HepG2 (cell line): ENCODE data around the gene SLC24A4.

ENCODE experiments used
- EP300 ChIP-seq, 3 experiments: sonication (generic) in 1 of 3; formaldehyde crosslinking in 1 of 3; IDR thresholded peaks; 2 replicates each; pipeline versions ENCODE4 v1.5.1 to v1.6.1; 2011 to 2020; ENCODE audit warnings: low read depth in 2 of 3, low read length in 2 of 3, borderline replicate concordance in 1 of 3, improper control_type of control experiment in 1 of 3, mild to moderate bottlenecking in 1 of 3, missing genetic modification reagents in 1 of 3, moderate library complexity in 1 of 3
- TARDBP ChIP-seq: sonication (generic); formaldehyde crosslinking; IDR thresholded peaks from 2 replicates; pipeline ENCODE4 v1.8.0; 2022; ENCODE audit warnings: mild to moderate bottlenecking, missing genetic modification reagents
- ZBTB7B ChIP-seq: sonication (generic); formaldehyde crosslinking; IDR thresholded peaks from 2 replicates; pipeline ENCODE4 v1.4.0; 2020; ENCODE audit warnings: missing genetic modification reagents
- ZNF30 ChIP-seq: sonication (generic); formaldehyde crosslinking; IDR thresholded peaks from 2 replicates; pipeline ENCODE4 v1.5.0; 2020; ENCODE audit warnings: mild to moderate bottlenecking, missing genetic modification reagents

GRCh38 chr14:92489394-92490238 is 166.7 kb downstream of the SLC24A4 start:
- no peak for TF ChIP-seq ZBTB7B
- no peak for TF ChIP-seq ZNF30 (CRISPR knock-in tag)
- TF ChIP-seq TARDBP, result no peak
- no peak for TF ChIP-seq EP300 (IDR thresholded peaks at IDR 0.05; ENCODE audit: low read depth in 2 of 2, low read length in 2 of 2)
- no peak for TF ChIP-seq EP300 (CRISPR knock-in tag; IDR thresholded peaks at IDR 0.05; ENCODE audit: borderline replicate concordance)
